Naive thymus-derived CD8-positive, alpha-beta T cell (primary cell): Measurements from ENCODE around the gene PSAP. TPM values are rescaled to one million over a fixed set of nuclear protein-coding genes. Genes with fewer than 3 reads are reported as not detected.

ENCODE experiments used
- ATAC-seq, 2 donors: fragments of 150-1000 bp; cut with Tn5 transposase in 1 of 2; sonication (Bioruptor Pico), chemical (Tn5 transposase) in 1 of 2; 1 replicate in 1 of 2; 2 replicates in 1 of 2; pipeline ENCODE4 v1.10.0; 2021; ENCODE audit warnings: mild to moderate bottlenecking in 2 of 2, moderate library complexity in 2 of 2
- POLR2A ChIA-PET: fragments of 350-600 bp; sonication (Branson Sonifier 250); formaldehyde crosslinking; loops from one replicate; lab custom pipeline; 2021; ENCODE audit warnings: antibody characterized with exemption; lab: Charles Lee
- DNase-seq, 10 donors: peaks; one replicate each; pipeline versions ENCODE4 v3.0.0 to v3.0.0-alpha.2; 2020 to 2022
- H3K27ac Mint-ChIP-seq, 10 donors: one replicate each; pipeline ENCODE4 v1.8.0; 2020 to 2022; ENCODE audit warnings: mild to moderate bottlenecking in 10 of 10, mixed read lengths in 10 of 10, moderate library complexity in 4 of 10, inconsistent platforms in 1 of 10
- H3K27me3 Mint-ChIP-seq, 5 donors: one replicate each; pipeline ENCODE4 v1.8.0; 2021 to 2022; ENCODE audit warnings: mixed read lengths in 5 of 5
- H3K36me3 Mint-ChIP-seq, 3 donors: one replicate each; pipeline ENCODE4 v1.8.0; 2020 to 2022; ENCODE audit warnings: mixed read lengths in 3 of 3, mild to moderate bottlenecking in 2 of 3, inconsistent platforms in 1 of 3
- H3K4me1 Mint-ChIP-seq, 4 donors: one replicate each; pipeline ENCODE4 v1.8.0; 2021 to 2022; ENCODE audit warnings: mixed read lengths in 4 of 4
- H3K4me3 Mint-ChIP-seq, 10 donors: one replicate each; pipeline ENCODE4 v1.8.0; 2020 to 2022; ENCODE audit warnings: mild to moderate bottlenecking in 10 of 10, mixed read lengths in 10 of 10, moderate library complexity in 6 of 10, inconsistent platforms in 1 of 10
- H3K9me3 Mint-ChIP-seq, 9 donors: one replicate each; pipeline ENCODE4 v1.8.0; 2020 to 2022; ENCODE audit warnings: mixed read lengths in 9 of 9, mild to moderate bottlenecking in 3 of 9, inconsistent platforms in 1 of 9, moderate library complexity in 1 of 9
- microRNA-seq: library from miRNA; unstranded; fragments of <30 nt; microRNA quantifications from one replicate; pipeline ENCODE4 v1.2.0, GENCODE V29; 2022; ENCODE audit warnings: borderline microRNAs expressed
- polyA plus RNA-seq, 3 donors: library from polyadenylated mRNA; unstranded; fragments of 300-500 nt; fragmentation: Illumina TruSeq; gene quantifications; one replicate each; pipeline ENCODE4 v1.2.3, GENCODE V29; 2021
- total RNA-seq, 8 experiments: library from RNA in 2 of 8; stranded (reverse) in 2 of 8; gene quantifications; one replicate each; pipeline ENCODE4 v1.2.3 and lab custom pipeline; 2021 to 2026

The PSAP gene
- total and polyA plus RNA-seq, 5 experiments from 2014 or later, result 203 to 442 (median 389) TPM

DNA sequence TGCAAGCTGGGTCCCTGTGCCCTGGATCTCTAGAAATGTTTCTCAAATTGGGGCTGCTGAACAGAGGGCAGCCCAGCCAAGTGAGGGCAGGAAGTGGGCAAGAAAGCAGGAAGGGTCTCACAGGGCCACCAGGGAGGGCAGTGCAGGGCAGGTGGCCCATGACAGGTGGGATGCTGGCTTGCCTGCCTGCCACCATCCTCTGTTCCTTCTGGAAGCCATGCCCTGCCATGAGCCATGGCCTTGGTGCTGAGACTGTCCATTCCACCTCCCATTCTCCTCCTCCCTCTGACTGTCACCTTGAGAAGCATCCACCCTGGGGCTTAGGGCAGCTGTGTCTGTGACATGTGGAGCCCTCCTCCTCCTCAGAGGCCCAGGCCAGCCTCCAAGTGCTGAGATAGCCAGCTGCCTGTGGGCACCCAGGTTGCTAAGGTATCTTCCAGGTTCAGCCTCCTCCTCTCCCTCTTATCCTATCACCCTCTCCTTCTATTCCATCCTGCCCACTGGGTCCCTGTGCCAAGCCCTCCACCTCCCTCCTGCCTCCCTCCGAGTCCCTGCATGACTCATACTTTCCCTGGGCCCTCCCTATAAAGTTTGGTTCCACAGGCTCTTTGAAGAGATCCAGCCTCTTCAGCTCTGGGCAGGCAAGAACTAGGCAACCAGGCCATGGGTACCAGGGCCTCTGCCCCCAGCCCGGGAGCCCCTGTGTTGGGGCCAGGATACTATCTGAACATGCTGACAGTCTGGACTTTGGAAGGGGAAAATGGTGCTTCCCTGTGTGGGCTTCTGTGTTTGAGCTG lies 79.0 kb downstream of the PSAP start:
- POLR2A ChIA-PET, result interaction anchor here (0.9 to 25.4 kb wide), 13 partner anchors 8 to 564 kb away, joined by 3 to 1679 read pairs (median 4); partner anchors contain the start of genes ANAPC16, ASCC1, C10orf105 and PSAP
- Mint-ChIP-seq H3K9me3 (no peaks in the 10 kb centered on the region), H3K27ac (peak overlapping the region; percentile 80 to 98 (median 94)), H3K4me1 (peaks cover 34 to 90% (median 72%) of the 10 kb centered on the region in 4 donors), H3K27me3 (no peaks in the 10 kb centered on the region), H3K36me3 (peaks cover 0 to 27% (median 12%) of the 10 kb centered on the region in 3 donors), H3K4me3 (peak overlapping the region; percentile 82 to 99 (median 94))
- DNase-seq, result peak in 1 of 10 donors; percentile 47
- no peak for ATAC-seq

GRCh38 chr10:71771204-71771603 lies 79.8 kb downstream of the PSAP start:
- H3K4me1 Mint-ChIP-seq, result peaks cover 37 to 90% (median 74%) of the 10 kb centered on the region in 4 donors
- no peak for DNase-seq
- H3K4me3 Mint-ChIP-seq, result peak overlapping the region; percentile 82 to 99 (median 94)
- peaks cover 0 to 35% (median 14%) of the 10 kb centered on the region in 3 donors for H3K36me3 Mint-ChIP-seq
- no peak for ATAC-seq
- H3K27ac Mint-ChIP-seq, result peak overlapping the region; percentile 80 to 98 (median 94)
- no peaks in the 10 kb centered on the region for H3K27me3 Mint-ChIP-seq
- H3K9me3 Mint-ChIP-seq, result no peaks in the 10 kb centered on the region
- POLR2A ChIA-PET, result interaction anchor here (0.9 to 25.4 kb wide), 7 partner anchors 10 to 445 kb away, joined by 3 to 1679 read pairs (median 13); partner anchors contain the start of genes ANAPC16, ASCC1, C10orf105 and PSAP

- peak overlapping the region; percentile 82 to 99 (median 94) for H3K4me3 Mint-ChIP-seq
- POLR2A ChIA-PET, result interaction anchor here (0.9 to 25.4 kb wide), 6 partner anchors 9 to 445 kb away, joined by 3 to 1679 read pairs (median 56); partner anchors contain the start of genes ANAPC16, ASCC1, C10orf105 and PSAP
- H3K36me3 Mint-ChIP-seq, result peaks cover 0 to 38% (median 14%) of the 10 kb centered on the region in 3 donors
- peak overlapping the region; percentile 80 to 98 (median 95) for H3K27ac Mint-ChIP-seq
- H3K27me3 Mint-ChIP-seq, result no peaks in the 10 kb centered on the region
- no peaks in the 10 kb centered on the region for H3K9me3 Mint-ChIP-seq
- ATAC-seq (no peak), DNase-seq (no peak)
- peaks cover 36 to 90% (median 74%) of the 10 kb centered on the region in 4 donors for H3K4me1 Mint-ChIP-seq
These were observed 80.3 kb downstream of the PSAP start for GRCh38 chr10:71770789-71771188.

- peak overlapping the region; percentile 82 to 99 (median 94) for H3K4me3 Mint-ChIP-seq
- peaks cover 0 to 44% (median 14%) of the 10 kb centered on the region in 3 donors for H3K36me3 Mint-ChIP-seq
- no peaks in the 10 kb centered on the region for H3K27me3 Mint-ChIP-seq
- H3K4me1 Mint-ChIP-seq, result peaks cover 36 to 90% (median 74%) of the 10 kb centered on the region in 4 donors
- no peak for DNase-seq
- H3K9me3 Mint-ChIP-seq, result no peaks in the 10 kb centered on the region
- peak overlapping the region; percentile 90 to 98 (median 95) for H3K27ac Mint-ChIP-seq
- POLR2A ChIA-PET, result interaction anchor here (0.6 to 25.4 kb wide), 5 partner anchors 9 to 137 kb away, joined by 3 to 1679 read pairs (median 107); partner anchors contain the start of gene C10orf105
- no peak for ATAC-seq
These were observed 80.8 kb downstream of the PSAP start for GRCh38 chr10:71770255-71770654.

GRCh38 chr10:71769279-71769823 lies 81.7 kb downstream of the PSAP start:
- DNase-seq, result no peak
- peak in 1 of 2 donors; percentile 2 for ATAC-seq
- peaks cover 41 to 90% (median 74%) of the 10 kb centered on the region in 4 donors for H3K4me1 Mint-ChIP-seq
- peak overlapping the region; percentile 82 to 99 (median 94) for H3K4me3 Mint-ChIP-seq
- peaks cover 0 to 53% (median 14%) of the 10 kb centered on the region in 3 donors for H3K36me3 Mint-ChIP-seq
- H3K27me3 Mint-ChIP-seq, result no peaks in the 10 kb centered on the region
- peak overlapping the region; percentile 90 to 98 (median 95) for H3K27ac Mint-ChIP-seq
- POLR2A ChIA-PET, result interaction anchor here (1.1 to 25.4 kb wide), 5 partner anchors 9 to 82 kb away, joined by 4 to 1679 read pairs (median 107); partner anchors contain the start of genes C10orf105 and PSAP
- no peaks in the 10 kb centered on the region for H3K9me3 Mint-ChIP-seq

- no peaks in the 10 kb centered on the region for H3K9me3 Mint-ChIP-seq
- H3K4me1 Mint-ChIP-seq, result peaks cover 45 to 96% (median 86%) of the 10 kb centered on the region in 4 donors
- DNase-seq (no peak), ATAC-seq (no peak)
- peak overlapping the region; percentile 91 to 98 (median 96) for H3K27ac Mint-ChIP-seq
- H3K36me3 Mint-ChIP-seq, result peaks cover 0 to 66% (median 20%) of the 10 kb centered on the region in 3 donors
- H3K27me3 Mint-ChIP-seq, result no peaks in the 10 kb centered on the region
- POLR2A ChIA-PET, result interaction anchor here (0.5 to 25.4 kb wide), 6 partner anchors 9 to 103 kb away, joined by 3 to 1679 read pairs (median 58); partner anchors contain the start of gene C10orf105
- peak overlapping the region; percentile 68 to 94 (median 84) for H3K4me3 Mint-ChIP-seq
These were observed 83.5 kb downstream of the PSAP start for GRCh38 chr10:71767420-71768035.

DNA sequence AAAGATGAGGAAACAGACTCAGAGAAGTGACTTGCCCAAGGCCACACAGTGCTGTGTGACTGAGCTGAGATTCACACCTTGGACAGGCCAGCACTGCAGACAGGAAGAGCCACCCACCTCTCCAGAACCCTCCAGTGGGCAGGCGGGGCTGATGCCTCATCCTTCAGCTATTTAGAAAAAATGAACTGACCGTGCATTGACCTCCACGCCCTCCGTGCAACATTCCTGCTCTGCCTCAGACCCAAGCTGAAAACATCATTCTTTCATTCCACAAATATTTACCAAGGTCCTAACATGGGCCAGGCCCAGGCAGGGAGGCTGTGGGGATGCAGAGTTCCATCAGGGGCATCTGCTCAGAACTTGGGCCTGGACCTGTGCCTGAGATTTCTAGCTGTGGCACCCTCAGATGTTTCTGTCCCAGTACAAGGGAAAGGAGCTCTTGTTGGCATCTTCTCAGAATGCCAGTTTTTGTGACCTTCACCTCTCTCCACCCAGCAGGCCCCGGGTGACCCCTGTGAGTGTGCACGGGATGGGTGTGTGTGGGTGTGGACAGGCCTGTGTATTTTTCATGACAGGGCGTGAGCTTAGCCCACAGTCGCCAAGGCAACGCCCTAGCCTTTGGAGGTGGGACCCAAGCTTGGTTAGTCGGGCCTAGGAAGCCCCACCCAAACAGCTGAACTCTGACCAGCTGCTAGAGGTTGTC lies 84.2 kb downstream of the PSAP start:
- peaks cover 0 to 72% (median 18%) of the 10 kb centered on the region in 3 donors for H3K36me3 Mint-ChIP-seq
- POLR2A ChIA-PET, result interaction anchor here (1.2 to 25.4 kb wide), 4 partner anchors 9 to 66 kb away, joined by 6 to 1679 read pairs (median 101); partner anchors contain the start of gene C10orf105

More for the DNA sequence above, 84.2 kb downstream of the PSAP start:
- Mint-ChIP-seq H3K27ac (peak overlapping the region; percentile 81 to 98 (median 95)), H3K27me3 (no peaks in the 10 kb centered on the region), H3K9me3 (no peaks in the 10 kb centered on the region), H3K4me3 (peak overlapping the region; percentile 68 to 88 (median 79)), H3K4me1 (peaks cover 45 to 96% (median 90%) of the 10 kb centered on the region in 4 donors)
- no peak for DNase-seq
- no peak for ATAC-seq

Small RNA genes lying within 50 kb of the gene (microRNA-seq; reads per million reads assigned to microRNA genes)
- not detected for gene MIR7152

Other genes with a start within 250 kb of the PSAP start
- under 1 TPM; 0.21 to 0.25 TPM for gene C10orf105, start 131.5 kb downstream of the PSAP start, total RNA-seq
- under 1 TPM in 1 of 3 donors, not detected in 2; 0.10 TPM for gene C10orf105, start 131.5 kb downstream of the PSAP start, polyA plus RNA-seq
- gene VSIR, start 77.7 kb downstream of the PSAP start, total RNA-seq, result 100 to 1,000 TPM; 102 to 114 TPM
- gene VSIR, start 77.7 kb downstream of the PSAP start, polyA plus RNA-seq, result 100 to 1,000 TPM; 211 to 343 (median 262) TPM
- not detected for gene CHST3, start 113.1 kb upstream of the PSAP start, total RNA-seq
- gene CHST3, start 113.1 kb upstream of the PSAP start, polyA plus RNA-seq, result not detected
- gene SPOCK2, start 237.3 kb upstream of the PSAP start, total RNA-seq, result 100 to 1,000 TPM; 566 to 578 TPM
- 100 to 1,000 TPM; 177 to 292 (median 235) TPM for gene SPOCK2, start 237.3 kb upstream of the PSAP start, polyA plus RNA-seq